ENCODE measurements around the gene KIF20B.

DNA sequence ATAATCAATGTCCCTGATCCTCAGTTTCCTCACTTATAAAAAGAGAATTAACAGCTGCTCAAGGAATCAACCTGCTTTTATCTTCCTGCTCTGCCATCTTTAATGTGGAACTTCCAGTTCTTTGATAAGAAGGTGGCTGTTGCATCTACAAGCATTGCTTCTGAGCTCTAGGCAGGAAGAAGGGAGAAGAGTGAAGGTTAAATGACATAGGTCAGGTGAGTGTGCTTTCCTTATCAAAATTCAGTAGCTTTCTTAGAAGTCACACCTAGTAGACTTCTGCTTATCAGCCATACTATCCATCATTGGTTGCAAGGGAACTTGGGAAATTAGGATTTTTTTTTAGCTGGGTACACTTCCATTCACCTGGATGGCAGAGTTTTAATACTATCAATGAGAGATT, 24.0 kb upstream of the KIF20B start:
- TF ChIP-seq, protein P1, sequence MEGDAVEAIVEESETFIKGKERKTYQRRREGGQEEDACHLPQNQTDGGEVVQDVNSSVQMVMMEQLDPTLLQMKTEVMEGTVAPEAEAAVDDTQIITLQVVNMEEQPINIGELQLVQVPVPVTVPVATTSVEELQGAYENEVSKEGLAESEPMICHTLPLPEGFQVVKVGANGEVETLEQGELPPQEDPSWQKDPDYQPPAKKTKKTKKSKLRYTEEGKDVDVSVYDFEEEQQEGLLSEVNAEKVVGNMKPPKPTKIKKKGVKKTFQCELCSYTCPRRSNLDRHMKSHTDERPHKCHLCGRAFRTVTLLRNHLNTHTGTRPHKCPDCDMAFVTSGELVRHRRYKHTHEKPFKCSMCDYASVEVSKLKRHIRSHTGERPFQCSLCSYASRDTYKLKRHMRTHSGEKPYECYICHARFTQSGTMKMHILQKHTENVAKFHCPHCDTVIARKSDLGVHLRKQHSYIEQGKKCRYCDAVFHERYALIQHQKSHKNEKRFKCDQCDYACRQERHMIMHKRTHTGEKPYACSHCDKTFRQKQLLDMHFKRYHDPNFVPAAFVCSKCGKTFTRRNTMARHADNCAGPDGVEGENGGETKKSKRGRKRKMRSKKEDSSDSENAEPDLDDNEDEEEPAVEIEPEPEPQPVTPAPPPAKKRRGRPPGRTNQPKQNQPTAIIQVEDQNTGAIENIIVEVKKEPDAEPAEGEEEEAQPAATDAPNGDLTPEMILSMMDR (IDR thresholded peaks at IDR 0.05 in 2 of 3, conservative IDR thresholded peaks at IDR 0.05 in 1 of 3; ENCODE audit: borderline replicate concordance in 1 of 3, insufficient read depth in 1 of 3, low read depth in 2 of 3, low read length in 2 of 3), result no peak
- no peak for TF ChIP-seq YY1 (IDR thresholded peaks at IDR 0.05; ENCODE audit: extremely low read depth, insufficient replicate concordance, low read depth, low read length)
